HUDEP-2 (cell line): ENCODE results near the gene BIK.
"Not testable (repeated sequence)": the region's sequence is repeated elsewhere in the genome, so short reads cannot be mapped to it uniquely, and the experiment has no call there.

Source experiments
- DNase-seq, 76 experiments: peaks; one replicate each; lab custom pipeline; 2025; ENCODE audit not compliant: unreplicated experiment in 76 of 76; lab: John Stamatoyannopoulos, UW

The BIK gene

GRCh38 chr22:43133401-43133800 lies 22.9 kb downstream of the BIK start:
- no peak for DNase-seq

DNA sequence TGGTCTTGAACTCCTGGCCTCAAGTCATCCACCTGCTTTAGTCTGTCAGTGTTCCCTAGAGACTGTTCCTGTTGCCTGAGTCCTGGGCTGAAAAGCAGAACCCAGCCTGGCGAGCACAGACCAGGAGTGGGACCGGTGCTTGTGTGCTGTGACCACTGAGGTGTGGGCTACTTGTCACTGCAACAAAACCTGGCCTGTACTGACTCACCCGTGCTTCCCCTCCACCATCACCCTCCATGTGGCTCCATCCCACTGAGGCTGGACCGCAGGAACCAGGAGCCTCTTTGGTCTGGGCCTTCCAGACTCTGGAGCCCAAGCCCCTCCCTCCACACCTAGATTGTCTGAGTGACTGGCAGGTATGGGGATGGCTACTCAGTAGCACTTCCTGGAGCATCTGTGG lies 24.0 kb downstream of the BIK start:
- no peak for DNase-seq

GRCh38 chr22:43135565-43135964 lies 25.0 kb downstream of the BIK start:
- no peak for DNase-seq

- peak in 36 of 76 experiments; percentile 11 to 54 (median 30) for DNase-seq
Observed at GRCh38 chr22:43136255-43136654, 25.7 kb downstream of the BIK start.

GRCh38 chr22:43136801-43137200 lies 26.3 kb downstream of the BIK start:
- DNase-seq, result no peak

DNA sequence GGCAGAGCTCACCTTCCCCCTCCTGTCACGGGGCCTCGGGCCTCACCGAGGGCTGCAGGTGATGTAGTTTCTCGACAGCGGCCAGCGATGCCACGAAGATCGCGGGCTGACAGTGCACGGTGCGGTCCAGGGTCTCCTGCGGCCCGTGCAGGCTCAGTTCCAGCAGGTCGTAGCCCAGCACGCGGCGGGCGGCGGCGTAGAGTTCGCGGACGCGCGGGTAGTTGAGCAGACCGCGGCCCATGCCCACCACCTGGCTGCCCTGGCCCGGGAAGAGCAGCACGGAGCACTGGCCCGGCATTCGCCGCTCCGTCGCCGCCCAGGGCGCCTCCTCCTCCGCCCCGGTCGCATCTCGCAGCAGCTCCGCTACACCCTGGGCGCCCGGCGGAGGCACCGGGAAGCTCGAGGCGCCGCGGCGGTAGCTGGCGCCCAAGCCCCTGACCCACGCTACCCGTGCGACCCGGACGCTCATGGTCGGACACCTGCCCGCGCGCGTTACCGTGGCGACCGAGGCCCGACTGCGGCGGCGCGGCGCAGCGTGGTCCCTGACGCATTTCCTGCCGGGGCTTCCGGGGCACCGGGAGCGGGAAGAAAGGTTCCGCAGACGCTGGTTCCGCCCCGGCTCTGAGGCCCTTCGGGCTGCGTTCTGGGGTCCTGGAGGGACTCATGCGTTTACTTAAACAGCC lies 32.5 kb downstream of the BIK start, which contains the start of gene MCAT:
Gene MCAT (minus strand): TSS at position 519 of the 683 bp plus-strand sequence. CDS start 50 bp downstream, at position 469.
- DNase-seq, result peak in 71 of 76 experiments; percentile 23 to 84 (median 70)

DNA sequence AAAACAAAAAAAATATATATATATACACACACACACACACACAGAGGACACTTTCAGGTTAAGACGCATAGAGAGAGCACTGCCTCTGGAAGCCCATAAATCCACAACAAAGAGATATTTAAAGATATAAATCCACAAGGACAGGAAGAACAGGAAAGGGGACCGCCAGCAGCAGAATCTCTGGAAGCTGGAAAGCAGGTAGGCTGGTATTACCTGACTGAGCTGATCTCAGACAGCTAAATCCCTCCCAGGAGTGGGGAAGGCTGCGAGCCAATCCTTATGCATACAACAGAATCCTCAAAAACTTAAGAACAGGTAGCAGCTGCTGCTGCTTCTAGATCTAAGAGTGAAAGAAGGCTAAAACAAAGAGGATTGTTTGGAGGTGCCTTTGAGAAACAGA lies 34.4 kb downstream of the BIK start:
- no peak for DNase-seq

- not testable (repeated sequence) for DNase-seq
Observed at GRCh38 chr22:43145371-43145770, 34.8 kb downstream of the BIK start.

DNA sequence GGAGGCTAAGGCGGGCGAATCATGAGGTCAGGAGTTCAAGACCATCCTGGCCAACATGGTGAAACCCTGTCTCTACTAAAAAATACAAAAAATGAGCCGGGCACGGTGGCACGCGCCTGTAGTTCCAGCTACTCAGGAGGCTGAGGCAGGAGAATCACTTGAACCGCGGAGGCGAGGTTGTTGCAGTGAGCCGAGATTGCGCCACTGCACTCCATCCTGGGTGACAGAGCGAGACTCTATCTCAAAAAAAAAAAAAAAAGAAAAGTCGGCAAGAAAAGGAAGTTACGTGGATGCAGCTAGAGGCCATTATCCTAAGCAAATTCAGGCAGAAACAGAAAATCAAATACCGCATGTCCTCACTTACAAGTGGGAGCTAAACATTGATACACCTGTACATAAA lies 35.8 kb downstream of the BIK start:
- DNase-seq, result not testable (repeated sequence)

DNA sequence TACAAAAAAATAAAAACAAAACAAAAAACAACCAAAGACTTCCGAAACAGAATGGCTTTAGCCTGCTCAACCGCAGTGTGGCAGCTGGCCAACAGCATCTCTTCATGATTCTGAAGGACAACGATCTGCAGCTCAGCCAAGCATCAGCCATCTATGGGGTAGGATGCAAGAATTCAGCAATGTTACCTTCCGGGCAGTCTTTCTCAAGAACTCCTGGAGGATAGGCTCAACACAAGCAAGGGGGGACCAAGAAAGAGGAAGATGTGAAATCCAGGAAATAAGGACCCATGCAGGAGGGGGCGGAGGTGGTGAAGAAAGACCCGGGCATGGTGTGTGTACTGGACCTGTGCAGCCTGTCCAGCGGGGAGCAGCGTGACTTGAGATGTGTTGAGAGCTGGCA lies 37.3 kb downstream of the BIK start:
- peak in 2 of 76 experiments; percentile 11 to 18 for DNase-seq

GRCh38 chr22:43148581-43148980 lies 38.0 kb downstream of the BIK start:
- peak in 7 of 76 experiments; percentile 17 to 39 (median 25) for DNase-seq

DNA sequence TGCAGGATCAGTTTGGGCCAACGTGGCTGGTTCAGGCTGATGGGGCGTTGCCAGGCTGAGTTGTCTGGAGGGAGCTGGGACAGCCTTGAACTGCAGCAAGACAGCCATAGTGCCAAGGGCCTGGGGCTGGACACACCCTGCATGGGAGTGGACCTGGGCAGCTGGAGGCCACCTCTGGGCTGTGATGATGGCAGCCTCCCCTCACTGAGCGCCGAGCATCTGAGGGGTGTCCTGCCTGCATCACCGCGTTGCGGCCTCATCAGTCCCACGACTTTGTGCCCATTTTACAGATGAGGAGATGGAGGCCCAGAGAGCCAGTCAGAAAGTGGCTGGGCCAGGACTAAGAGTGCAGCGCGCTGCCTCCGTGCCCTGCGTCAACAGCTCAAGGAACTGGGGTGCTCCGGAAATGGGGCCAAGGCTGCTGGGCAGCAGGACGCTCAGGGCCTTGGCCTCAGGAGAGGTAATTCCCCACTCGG lies 40.2 kb downstream of the BIK start:
- DNase-seq, result peak in 1 of 76 experiments; percentile 2

- DNase-seq, result peak in 54 of 76 experiments; percentile 16 to 71 (median 54)
Observed at GRCh38 chr22:43151251-43152002, 40.9 kb downstream of the BIK start, which contains the start of gene TSPO. Gene TSPO, plus strand, starts transcription at chr22:43151559. Its CDS starts 7,680 bp downstream, at chr22:43159239.

DNA sequence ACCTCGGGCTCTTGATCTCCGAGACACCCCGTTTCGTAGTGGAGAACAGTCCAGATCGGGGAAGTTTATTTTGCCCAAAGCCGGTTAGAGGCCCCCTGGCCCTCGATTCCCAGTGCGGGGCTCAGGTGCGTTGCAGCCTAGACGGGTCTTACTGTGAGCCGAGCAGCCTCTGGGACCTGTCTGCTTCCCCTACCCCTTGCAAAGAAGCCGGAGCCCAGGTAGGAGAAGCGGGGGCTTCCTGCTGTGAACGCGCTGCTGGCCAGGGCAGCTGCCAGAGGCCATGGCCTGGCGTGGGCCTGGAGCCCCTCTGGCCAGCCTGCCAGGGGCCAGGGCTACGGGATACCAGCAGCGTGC lies 41.4 kb downstream of the BIK start:
- peak in 1 of 76 experiments; percentile 43 for DNase-seq

- DNase-seq, result peak in 73 of 76 experiments; percentile 7 to 90 (median 80)
Observed at GRCh38 chr22:43152357-43153071, 42.0 kb downstream of the BIK start.

DNA sequence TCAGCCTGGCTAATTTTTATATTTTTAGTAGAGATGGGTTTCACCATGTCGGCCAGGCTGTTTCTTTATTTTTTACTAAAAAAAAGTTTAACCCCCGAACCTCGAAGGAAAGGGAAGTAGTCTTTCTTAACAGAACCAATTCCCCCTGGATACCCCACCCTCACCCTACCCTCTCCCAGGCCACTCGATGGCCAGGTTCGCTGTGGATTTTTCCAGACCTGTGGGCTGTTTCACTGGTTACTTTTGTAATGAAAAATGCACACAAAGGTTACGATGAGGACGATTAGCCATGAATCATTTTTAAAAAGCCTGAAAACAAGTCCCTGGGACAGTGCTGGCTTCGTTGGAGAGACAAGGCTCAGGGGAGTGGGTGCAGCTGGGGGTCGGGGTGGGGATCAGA lies 43.3 kb downstream of the BIK start:
- DNase-seq, result no peak

DNA sequence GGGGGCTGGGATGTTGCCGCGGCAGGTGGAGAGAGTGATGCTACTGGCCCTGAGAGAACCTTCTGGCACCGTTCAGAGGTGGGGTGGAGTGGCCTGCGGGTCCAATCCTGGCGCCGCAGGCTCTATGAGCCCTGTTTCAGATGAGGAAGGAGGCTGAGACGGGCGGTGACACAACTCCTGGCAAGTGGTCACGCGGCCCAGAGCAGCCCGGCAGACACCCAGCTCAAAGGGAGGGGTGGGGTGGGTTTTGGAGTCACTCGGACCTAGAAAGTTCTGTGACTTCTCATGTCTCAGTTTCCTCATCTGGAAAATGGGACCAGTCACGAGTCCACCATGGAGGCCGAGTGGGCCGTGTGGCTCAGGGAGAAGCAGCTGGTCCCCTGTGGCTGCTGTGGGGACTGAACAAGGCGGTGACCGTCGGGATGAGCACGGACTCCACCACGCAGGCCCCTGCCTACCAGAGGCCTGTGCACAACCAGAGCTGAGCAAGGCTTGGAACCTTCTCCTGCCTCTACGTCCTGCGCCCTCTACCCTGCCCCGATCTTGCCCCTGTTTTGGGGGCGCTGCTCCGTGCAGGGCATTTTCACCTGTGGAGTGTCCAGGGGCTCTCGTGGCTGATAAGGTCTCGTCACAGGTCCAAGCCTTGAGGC lies 44.5 kb downstream of the BIK start:
- peak in 60 of 76 experiments; percentile 5 to 75 (median 50) for DNase-seq

DNA sequence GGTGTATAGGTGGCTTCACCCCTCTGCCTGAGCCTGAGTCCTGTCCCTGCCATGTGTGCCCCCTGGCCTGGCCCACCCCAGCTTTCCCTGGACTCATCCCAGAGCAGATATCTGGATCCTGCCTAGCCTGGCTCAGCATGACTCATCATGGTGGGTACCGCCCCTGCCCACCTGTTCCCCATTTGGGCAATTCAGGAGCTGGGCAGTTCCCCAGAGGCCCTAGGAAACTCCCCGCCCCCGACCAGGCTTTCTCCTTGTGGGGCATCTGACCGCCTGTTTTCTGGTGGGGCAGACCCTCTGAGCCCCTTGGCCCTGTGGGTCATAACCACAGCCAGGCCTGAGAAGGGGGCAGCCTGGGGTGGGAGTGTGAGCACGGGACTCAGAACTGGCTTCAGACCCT lies 45.2 kb downstream of the BIK start:
- no peak for DNase-seq

DNA sequence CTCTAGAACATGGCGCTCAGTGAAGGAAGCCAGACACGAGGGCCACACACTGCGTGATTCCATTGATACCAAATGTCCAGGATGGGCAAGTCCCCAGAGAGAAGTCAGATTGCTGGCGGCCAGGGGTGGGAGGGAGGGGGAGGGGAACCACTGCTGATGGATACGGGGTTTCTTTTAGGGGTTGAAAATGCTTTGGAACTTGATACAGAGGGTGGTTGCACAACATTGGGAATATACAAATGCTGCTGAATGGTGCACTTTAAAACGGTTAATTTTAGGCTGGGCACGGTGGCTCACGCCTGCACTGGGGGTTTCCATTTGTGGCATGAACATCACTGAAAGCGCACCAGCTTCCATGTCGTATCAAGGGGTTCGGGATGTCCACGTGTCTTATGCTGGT lies 45.9 kb downstream of the BIK start:
- DNase-seq, result no peak

DNA sequence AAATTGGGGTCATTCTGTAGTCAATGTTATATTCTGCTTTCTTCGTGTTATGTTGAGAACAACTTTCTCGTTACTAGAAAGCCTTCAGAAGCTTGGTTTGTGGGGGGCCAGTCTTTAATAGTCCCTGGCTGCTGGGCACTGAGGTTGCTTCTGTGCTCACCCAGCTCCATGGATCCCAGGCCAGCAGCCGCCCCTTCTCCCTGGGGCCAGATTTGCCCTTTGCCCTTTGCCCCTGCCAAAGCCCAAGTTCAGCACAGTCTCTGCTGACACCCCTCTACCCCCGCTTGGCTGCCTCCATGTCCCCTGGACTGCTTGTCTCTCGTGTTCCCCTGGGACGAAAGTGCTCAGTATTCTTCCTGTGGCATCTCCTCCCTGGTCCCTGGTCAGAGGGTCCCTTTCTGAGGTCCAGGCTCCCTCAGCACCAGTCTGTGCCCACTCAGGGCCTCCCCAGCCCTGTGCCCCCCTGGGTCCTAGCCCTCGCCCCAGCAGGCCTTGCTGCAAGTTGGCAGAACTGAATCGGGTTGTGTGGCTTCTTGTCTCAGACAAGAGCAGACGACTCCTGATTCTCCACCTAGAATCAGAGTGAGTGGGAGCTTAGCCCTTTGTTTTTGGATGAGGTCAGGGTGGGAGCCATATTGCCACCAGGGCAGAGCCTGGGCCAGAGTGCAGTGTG lies 47.5 kb downstream of the BIK start:
- DNase-seq, result no peak
